ENCODE data around the gene KIRREL1. TPM values are rescaled to one million over a fixed set of nuclear protein-coding genes. Genes with fewer than 3 reads are reported as not detected.

KIRREL1 gene
- total and polyA plus RNA-seq, 2 experiments from 2014 or later, result 5.1 to 35.2 TPM

- H3K4me1 ChIP-seq (ENCODE audit: insufficient read depth), result peaks cover 44% of the 10 kb centered on the region
- ATAC-seq, result no peak
Measured at GRCh38 chr1:158075078-158075477, 81.6 kb downstream of the KIRREL1 start.

More at GRCh38 chr1:158075078-158075477, 81.6 kb downstream of the KIRREL1 start:
- Mint-ChIP-seq H3K9me3 (no peaks in the 10 kb centered on the region), H3K36me3 (ENCODE audit: low read depth) (peaks cover 28% of the 10 kb centered on the region), H3K4me3 (no peak overlapping the region), H3K4me1 (peaks cover 74% of the 10 kb centered on the region), H3K27ac (no peak overlapping the region), H3K27me3 (ENCODE audit: insufficient read depth, low read depth, poor library complexity) (peaks cover 14% of the 10 kb centered on the region)
- Histone ChIP-seq H3F3A (replicated peaks; ENCODE audit: low read depth) (peaks cover 8% of the 10 kb centered on the region; the same call in 1 of the 2 replicates), H3K27ac (ENCODE audit: low read depth) (no peak overlapping the region), H3K9me2 (ENCODE audit: insufficient read depth) (no peaks in the 10 kb centered on the region; the same call in 1 of the 2 replicates), H3K79me2 (replicated peaks; ENCODE audit: insufficient read depth) (peaks cover 18% of the 10 kb centered on the region), H3K36me3 (ENCODE audit: insufficient read depth) (no peaks in the 10 kb centered on the region; the same call in 1 of the 2 replicates), H3K4me3 (no peak overlapping the region), H4K20me1 (replicated peaks; ENCODE audit: insufficient read depth) (no peaks in the 10 kb centered on the region; the same call in 1 of the 2 replicates), H3K27me3 (ENCODE audit: insufficient read depth) (no peaks in the 10 kb centered on the region), H2AFZ (no peak overlapping the region), H3K4me2 (no peak overlapping the region)
- TF ChIP-seq JUNB (IDR thresholded peaks at IDR 0.05; ENCODE audit: unreplicated experiment), result no peak
- TF ChIP-seq STAT1 (IDR thresholded peaks at IDR 0.05; ENCODE audit: unreplicated experiment), result no peak
- TF ChIP-seq, protein P1, sequence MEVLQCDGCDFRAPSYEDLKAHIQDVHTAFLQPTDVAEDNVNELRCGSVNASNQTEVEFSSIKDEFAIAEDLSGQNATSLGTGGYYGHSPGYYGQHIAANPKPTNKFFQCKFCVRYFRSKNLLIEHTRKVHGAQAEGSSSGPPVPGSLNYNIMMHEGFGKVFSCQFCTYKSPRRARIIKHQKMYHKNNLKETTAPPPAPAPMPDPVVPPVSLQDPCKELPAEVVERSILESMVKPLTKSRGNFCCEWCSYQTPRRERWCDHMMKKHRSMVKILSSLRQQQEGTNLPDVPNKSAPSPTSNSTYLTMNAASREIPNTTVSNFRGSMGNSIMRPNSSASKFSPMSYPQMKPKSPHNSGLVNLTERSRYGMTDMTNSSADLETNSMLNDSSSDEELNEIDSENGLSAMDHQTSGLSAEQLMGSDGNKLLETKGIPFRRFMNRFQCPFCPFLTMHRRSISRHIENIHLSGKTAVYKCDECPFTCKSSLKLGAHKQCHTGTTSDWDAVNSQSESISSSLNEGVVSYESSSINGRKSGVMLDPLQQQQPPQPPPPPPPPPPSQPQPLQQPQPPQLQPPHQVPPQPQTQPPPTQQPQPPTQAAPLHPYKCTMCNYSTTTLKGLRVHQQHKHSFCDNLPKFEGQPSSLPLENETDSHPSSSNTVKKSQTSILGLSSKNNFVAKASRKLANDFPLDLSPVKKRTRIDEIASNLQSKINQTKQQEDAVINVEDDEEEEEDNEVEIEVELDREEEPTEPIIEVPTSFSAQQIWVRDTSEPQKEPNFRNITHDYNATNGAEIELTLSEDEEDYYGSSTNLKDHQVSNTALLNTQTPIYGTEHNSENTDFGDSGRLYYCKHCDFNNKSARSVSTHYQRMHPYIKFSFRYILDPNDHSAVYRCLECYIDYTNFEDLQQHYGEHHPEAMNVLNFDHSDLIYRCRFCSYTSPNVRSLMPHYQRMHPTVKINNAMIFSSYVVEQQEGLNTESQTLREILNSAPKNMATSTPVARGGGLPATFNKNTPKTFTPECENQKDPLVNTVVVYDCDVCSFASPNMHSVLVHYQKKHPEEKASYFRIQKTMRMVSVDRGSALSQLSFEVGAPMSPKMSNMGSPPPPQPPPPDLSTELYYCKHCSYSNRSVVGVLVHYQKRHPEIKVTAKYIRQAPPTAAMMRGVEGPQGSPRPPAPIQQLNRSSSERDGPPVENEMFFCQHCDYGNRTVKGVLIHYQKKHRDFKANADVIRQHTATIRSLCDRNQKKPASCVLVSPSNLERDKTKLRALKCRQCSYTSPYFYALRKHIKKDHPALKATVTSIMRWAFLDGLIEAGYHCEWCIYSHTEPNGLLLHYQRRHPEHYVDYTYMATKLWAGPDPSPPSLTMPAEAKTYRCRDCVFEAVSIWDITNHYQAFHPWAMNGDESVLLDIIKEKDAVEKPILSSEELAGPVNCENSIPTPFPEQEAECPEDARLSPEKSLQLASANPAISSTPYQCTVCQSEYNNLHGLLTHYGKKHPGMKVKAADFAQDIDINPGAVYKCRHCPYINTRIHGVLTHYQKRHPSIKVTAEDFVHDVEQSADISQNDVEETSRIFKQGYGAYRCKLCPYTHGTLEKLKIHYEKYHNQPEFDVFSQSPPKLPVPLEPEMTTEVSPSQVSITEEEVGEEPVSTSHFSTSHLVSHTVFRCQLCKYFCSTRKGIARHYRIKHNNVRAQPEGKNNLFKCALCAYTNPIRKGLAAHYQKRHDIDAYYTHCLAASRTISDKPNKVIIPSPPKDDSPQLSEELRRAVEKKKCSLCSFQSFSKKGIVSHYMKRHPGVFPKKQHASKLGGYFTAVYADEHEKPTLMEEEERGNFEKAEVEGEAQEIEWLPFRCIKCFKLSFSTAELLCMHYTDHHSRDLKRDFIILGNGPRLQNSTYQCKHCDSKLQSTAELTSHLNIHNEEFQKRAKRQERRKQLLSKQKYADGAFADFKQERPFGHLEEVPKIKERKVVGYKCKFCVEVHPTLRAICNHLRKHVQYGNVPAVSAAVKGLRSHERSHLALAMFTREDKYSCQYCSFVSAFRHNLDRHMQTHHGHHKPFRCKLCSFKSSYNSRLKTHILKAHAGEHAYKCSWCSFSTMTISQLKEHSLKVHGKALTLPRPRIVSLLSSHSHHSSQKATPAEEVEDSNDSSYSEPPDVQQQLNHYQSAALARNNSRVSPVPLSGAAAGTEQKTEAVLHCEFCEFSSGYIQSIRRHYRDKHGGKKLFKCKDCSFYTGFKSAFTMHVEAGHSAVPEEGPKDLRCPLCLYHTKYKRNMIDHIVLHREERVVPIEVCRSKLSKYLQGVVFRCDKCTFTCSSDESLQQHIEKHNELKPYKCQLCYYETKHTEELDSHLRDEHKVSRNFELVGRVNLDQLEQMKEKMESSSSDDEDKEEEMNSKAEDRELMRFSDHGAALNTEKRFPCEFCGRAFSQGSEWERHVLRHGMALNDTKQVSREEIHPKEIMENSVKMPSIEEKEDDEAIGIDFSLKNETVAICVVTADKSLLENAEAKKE (CRISPR knock-in tag; IDR thresholded peaks at IDR 0.05), result no peak
- TF ChIP-seq, protein P2, sequence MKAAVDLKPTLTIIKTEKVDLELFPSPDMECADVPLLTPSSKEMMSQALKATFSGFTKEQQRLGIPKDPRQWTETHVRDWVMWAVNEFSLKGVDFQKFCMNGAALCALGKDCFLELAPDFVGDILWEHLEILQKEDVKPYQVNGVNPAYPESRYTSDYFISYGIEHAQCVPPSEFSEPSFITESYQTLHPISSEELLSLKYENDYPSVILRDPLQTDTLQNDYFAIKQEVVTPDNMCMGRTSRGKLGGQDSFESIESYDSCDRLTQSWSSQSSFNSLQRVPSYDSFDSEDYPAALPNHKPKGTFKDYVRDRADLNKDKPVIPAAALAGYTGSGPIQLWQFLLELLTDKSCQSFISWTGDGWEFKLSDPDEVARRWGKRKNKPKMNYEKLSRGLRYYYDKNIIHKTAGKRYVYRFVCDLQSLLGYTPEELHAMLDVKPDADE (IDR thresholded peaks at IDR 0.05), result no peak
- TF ChIP-seq ZNF331 (CRISPR knock-in tag; IDR thresholded peaks at IDR 0.05; ENCODE audit: low read depth), result no peak
- no peak for TF ChIP-seq EZH2phosphoT487 (IDR thresholded peaks at IDR 0.05; ENCODE audit: unreplicated experiment)
- no peak for TF ChIP-seq REST (IDR thresholded peaks at IDR 0.05; ENCODE audit: unreplicated experiment)
- no peak for TF ChIP-seq POLR2AphosphoS5 (IDR thresholded peaks at IDR 0.05; ENCODE audit: low read depth)
- no peak for DNase-seq (ENCODE audit: low spot score)

All from GM23338 (cell line).